DOHH2 (cell line): ENCODE data around the gene LRAT.

ENCODE experiments used
- EZH2phosphoT487 ChIP-seq: fragments of 200-600 bp; sonication (generic); IDR thresholded peaks from 2 replicates; pipeline ENCODE4 v1.6.1; 2017; ENCODE audit warnings: borderline replicate concordance, mild to moderate bottlenecking, antibody characterized with exemption, low read length, moderate library complexity, mixed read lengths
- TF ChIP-seq, protein P1 (sequence below): fragments of 200-600 bp; sonication (generic); IDR thresholded peaks from one replicate; pipeline ENCODE4 v1.5.1; 2014; ENCODE audit warnings: antibody characterized with exemption, mild to moderate bottlenecking, low read depth, low read length; ENCODE audit not compliant: poor library complexity, severe bottlenecking

DNA sequence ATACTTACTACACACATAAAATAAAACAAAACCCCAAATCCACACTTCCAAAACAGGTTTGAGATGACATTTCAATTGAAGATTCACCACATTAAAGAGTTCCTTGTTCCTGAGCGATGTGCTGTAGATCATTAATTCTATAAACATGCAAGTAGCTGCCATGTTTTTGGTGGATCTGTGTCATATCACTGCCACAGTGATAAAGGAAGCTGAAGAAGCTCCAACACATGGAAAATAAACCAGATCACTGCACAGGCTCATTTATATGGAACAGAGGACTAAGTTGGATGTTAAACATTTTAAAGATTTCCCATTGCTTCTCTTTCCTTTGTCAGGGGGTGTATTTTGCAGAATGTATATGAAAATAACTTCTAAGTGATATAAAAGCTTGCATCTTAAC, 34.5 kb downstream of the LRAT start:
- TF ChIP-seq, protein P1, sequence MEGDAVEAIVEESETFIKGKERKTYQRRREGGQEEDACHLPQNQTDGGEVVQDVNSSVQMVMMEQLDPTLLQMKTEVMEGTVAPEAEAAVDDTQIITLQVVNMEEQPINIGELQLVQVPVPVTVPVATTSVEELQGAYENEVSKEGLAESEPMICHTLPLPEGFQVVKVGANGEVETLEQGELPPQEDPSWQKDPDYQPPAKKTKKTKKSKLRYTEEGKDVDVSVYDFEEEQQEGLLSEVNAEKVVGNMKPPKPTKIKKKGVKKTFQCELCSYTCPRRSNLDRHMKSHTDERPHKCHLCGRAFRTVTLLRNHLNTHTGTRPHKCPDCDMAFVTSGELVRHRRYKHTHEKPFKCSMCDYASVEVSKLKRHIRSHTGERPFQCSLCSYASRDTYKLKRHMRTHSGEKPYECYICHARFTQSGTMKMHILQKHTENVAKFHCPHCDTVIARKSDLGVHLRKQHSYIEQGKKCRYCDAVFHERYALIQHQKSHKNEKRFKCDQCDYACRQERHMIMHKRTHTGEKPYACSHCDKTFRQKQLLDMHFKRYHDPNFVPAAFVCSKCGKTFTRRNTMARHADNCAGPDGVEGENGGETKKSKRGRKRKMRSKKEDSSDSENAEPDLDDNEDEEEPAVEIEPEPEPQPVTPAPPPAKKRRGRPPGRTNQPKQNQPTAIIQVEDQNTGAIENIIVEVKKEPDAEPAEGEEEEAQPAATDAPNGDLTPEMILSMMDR: no peak
- TF ChIP-seq EZH2phosphoT487: no peak
